ENCODE measurements around the gene ZNF140. TPM values are rescaled to one million over a fixed set of nuclear protein-coding genes. Genes with fewer than 3 reads are reported as not detected.

ZNF140 gene
- total and polyA plus RNA-seq, 2 donors from 2014 or later, result 14.1 to 20.4 TPM

- FAIRE-seq (no peak), DNase-seq (no peak)
- H3K4me1 ChIP-seq (ENCODE audit: control insufficient read depth in 2 of 3, insufficient read depth in 2 of 3, low read depth in 1 of 3, low read length in 3 of 3), result no peaks in the 10 kb centered on the region
- TF ChIP-seq CTCF (IDR thresholded peaks at IDR 0.05; ENCODE audit: borderline replicate concordance, extremely low read depth, insufficient read depth), result no peak
- peak overlapping the region; percentile 22 to 40 (median 35) for H3K4me3 ChIP-seq (ENCODE audit: low read length in 3 of 3)
- H3K36me3 ChIP-seq (ENCODE audit: control insufficient read depth in 2 of 3, insufficient read depth in 3 of 3, low read length in 3 of 3), result peaks cover 23 to 33% (median 28%) of the 10 kb centered on the region in 3 donors
- H3K27me3 ChIP-seq (ENCODE audit: control insufficient read depth, insufficient read depth, low read length), result no peaks in the 10 kb centered on the region
- H3K9ac ChIP-seq (ENCODE audit: low read length in 3 of 3), result no peak overlapping the region
- no peak overlapping the region for H3K27ac ChIP-seq (ENCODE audit: low read depth in 2 of 2, low read length in 2 of 2)
- intact Hi-C loops (cut with DNase I), result no loop called here
- H3K9me3 ChIP-seq (ENCODE audit: control insufficient read depth in 2 of 3, insufficient read depth in 1 of 3, low read length in 3 of 3), result peaks cover 38 to 85% (median 80%) of the 10 kb centered on the region in 3 donors
Measured at GRCh38 chr12:133058203-133059113, 22.3 kb upstream of the ZNF140 start.

GRCh38 chr12:133061954-133062353 lies 18.8 kb upstream of the ZNF140 start:
- TF ChIP-seq CTCF (IDR thresholded peaks at IDR 0.05; ENCODE audit: borderline replicate concordance, extremely low read depth, insufficient read depth), result no peak
- peaks cover 10 to 19% (median 16%) of the 10 kb centered on the region in 3 donors for H3K36me3 ChIP-seq (ENCODE audit: control insufficient read depth in 2 of 3, insufficient read depth in 3 of 3, low read length in 3 of 3)
- H3K27ac ChIP-seq (ENCODE audit: low read depth in 2 of 2, low read length in 2 of 2), result no peak overlapping the region
- no peaks in the 10 kb centered on the region for H3K27me3 ChIP-seq (ENCODE audit: control insufficient read depth, insufficient read depth, low read length)
- H3K9ac ChIP-seq (ENCODE audit: low read length in 3 of 3), result no peak overlapping the region
- intact Hi-C loops (cut with DNase I), result no loop called here
- H3K9me3 ChIP-seq (ENCODE audit: control insufficient read depth in 2 of 3, insufficient read depth in 1 of 3, low read length in 3 of 3), result peaks cover 41 to 98% (median 87%) of the 10 kb centered on the region in 3 donors
- no peak for DNase-seq
- no peaks in the 10 kb centered on the region for H3K4me1 ChIP-seq (ENCODE audit: control insufficient read depth in 2 of 3, insufficient read depth in 2 of 3, low read depth in 1 of 3, low read length in 3 of 3)
- peak overlapping the region in 1 of 3 donors; percentile 21 for H3K4me3 ChIP-seq (ENCODE audit: low read length in 3 of 3)
- FAIRE-seq, result no peak

- H3K4me3 ChIP-seq (ENCODE audit: low read length in 3 of 3), result no peak overlapping the region
- no peaks in the 10 kb centered on the region for H3K27me3 ChIP-seq (ENCODE audit: control insufficient read depth, insufficient read depth, low read length)
- TF ChIP-seq CTCF (IDR thresholded peaks at IDR 0.05; ENCODE audit: borderline replicate concordance, extremely low read depth, insufficient read depth), result no peak
- H3K9me3 ChIP-seq (ENCODE audit: control insufficient read depth in 2 of 3, insufficient read depth in 1 of 3, low read length in 3 of 3), result peaks cover 26 to 92% (median 80%) of the 10 kb centered on the region in 3 donors
- H3K27ac ChIP-seq (ENCODE audit: low read depth in 2 of 2, low read length in 2 of 2), result no peak overlapping the region
- H3K36me3 ChIP-seq (ENCODE audit: control insufficient read depth in 2 of 3, insufficient read depth in 3 of 3, low read length in 3 of 3), result peaks cover 0 to 5% (median 1%) of the 10 kb centered on the region in 3 donors
- no peak for FAIRE-seq
- no peak for DNase-seq
- intact Hi-C loops (cut with DNase I), result no loop called here
- no peaks in the 10 kb centered on the region for H3K4me1 ChIP-seq (ENCODE audit: control insufficient read depth in 2 of 3, insufficient read depth in 2 of 3, low read depth in 1 of 3, low read length in 3 of 3)
- H3K9ac ChIP-seq (ENCODE audit: low read length in 3 of 3), result no peak overlapping the region
Measured at GRCh38 chr12:133063556-133063955, 17.2 kb upstream of the ZNF140 start.
